ENCODE measurements around the gene RPL29.

Gene RPL29

GRCh38 chr3:51944451-51945021 is 51.2 kb downstream of the RPL29 start:
- no peak for DNase-seq
